A673 (cell line): ENCODE results near the gene B2M.

Experiments used
- EZH2 ChIP-seq: fragments of 200-600 bp; sonication (generic); IDR thresholded peaks from 2 replicates; pipeline ENCODE4 v1.6.1; 2017; ENCODE audit warnings: borderline replicate concordance, low read depth, mild to moderate bottlenecking, mixed read lengths, antibody characterized with exemption, low read length; ENCODE audit not compliant: poor library complexity, severe bottlenecking
- TF ChIP-seq, protein P1 (sequence below): fragments of 300-800, 200-600 bp; sonication (generic); conservative IDR thresholded peaks from 2 replicates; pipeline ENCODE4 v1.5.1; 2017; ENCODE audit warnings: low read depth, mild to moderate bottlenecking, antibody characterized with exemption, low read length, moderate library complexity, mixed read lengths

DNA sequence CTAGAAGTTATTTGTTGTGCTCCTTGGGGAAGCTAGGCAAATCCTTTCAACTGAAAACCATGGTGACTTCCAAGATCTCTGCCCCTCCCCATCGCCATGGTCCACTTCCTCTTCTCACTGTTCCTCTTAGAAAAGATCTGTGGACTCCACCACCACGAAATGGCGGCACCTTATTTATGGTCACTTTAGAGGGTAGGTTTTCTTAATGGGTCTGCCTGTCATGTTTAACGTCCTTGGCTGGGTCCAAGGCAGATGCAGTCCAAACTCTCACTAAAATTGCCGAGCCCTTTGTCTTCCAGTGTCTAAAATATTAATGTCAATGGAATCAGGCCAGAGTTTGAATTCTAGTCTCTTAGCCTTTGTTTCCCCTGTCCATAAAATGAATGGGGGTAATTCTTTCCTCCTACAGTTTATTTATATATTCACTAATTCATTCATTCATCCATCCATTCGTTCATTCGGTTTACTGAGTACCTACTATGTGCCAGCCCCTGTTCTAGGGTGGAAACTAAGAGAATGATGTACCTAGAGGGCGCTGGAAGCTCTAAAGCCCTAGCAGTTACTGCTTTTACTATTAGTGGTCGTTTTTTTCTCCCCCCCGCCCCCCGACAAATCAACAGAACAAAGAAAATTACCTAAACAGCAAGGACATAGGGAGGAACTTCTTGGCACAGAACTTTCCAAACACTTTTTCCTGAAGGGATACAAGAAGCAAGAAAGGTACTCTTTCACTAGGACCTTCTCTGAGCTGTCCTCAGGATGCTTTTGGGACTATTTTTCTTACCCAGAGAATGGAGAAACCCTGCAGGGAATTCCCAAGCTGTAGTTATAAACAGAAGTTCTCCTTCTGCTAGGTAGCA, 851 bp upstream of the B2M start:
- TF ChIP-seq, protein P1, sequence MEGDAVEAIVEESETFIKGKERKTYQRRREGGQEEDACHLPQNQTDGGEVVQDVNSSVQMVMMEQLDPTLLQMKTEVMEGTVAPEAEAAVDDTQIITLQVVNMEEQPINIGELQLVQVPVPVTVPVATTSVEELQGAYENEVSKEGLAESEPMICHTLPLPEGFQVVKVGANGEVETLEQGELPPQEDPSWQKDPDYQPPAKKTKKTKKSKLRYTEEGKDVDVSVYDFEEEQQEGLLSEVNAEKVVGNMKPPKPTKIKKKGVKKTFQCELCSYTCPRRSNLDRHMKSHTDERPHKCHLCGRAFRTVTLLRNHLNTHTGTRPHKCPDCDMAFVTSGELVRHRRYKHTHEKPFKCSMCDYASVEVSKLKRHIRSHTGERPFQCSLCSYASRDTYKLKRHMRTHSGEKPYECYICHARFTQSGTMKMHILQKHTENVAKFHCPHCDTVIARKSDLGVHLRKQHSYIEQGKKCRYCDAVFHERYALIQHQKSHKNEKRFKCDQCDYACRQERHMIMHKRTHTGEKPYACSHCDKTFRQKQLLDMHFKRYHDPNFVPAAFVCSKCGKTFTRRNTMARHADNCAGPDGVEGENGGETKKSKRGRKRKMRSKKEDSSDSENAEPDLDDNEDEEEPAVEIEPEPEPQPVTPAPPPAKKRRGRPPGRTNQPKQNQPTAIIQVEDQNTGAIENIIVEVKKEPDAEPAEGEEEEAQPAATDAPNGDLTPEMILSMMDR = peak; percentile 53
- no peak for TF ChIP-seq EZH2
